HT1080 (cell line): ENCODE data around the gene GALNT14. TPM values are rescaled to one million over a fixed set of nuclear protein-coding genes. Genes with fewer than 3 reads are reported as not detected.

Source experiments
- DNase-seq: peaks from one replicate; pipeline ENCODE4 v3.0.0-alpha.2; 2015; ENCODE audit warnings: low read depth
- total RNA-seq: library from RNA; depleted of rRNA; stranded (reverse); fragments of >200 nt; shearing (Covaris generic); gene quantifications from 2 replicates; pipeline ENCODE4 v1.2.3, GENCODE V29; 2014

The GALNT14 gene
- total RNA-seq, 1 experiment from 2014 or later = 46.3 TPM

DNA sequence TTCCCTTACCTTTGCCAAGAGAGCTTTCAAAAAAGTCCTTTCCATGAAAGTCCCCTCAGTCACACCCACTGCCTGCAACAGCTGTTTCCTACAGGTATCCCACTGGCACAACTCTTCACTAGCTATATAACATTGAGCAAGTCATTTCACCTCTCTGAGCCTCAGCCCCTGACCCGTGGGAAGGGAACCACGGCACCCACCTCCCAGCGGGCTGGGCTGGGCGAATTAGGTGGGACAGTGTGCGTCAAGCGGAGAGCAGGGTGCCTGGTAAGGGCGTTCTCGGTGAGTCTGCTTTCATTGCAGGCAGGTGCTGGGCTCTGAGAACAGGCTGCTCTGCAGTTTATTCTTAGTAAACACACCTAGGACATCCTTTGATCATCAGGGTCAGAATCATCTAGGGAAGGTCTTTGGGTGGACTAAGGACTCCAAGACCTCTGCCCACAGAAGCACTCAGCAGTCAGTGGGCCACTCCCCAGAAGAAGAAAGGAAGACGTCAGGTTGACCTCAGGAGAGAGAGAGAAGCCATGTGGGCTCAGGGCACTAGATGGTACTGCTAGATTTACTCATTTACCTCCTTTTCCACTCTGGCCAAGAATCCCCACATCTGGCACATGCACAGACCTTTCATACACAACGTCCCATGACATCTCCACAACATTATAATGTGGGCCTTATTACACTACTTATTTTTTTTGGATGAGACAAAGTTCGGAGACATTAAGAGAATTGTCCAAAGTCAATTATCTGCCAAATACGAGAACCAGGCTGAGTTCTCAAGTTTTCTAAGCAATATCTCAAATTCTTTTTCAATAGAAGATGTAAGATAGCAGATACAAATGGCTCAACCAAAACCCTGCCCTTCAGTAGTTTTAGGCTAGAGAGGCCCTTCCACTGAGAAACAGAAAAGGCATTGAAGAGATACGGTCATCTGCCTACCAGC, 79.9 kb downstream of the GALNT14 start:
- no peak for DNase-seq

- no peak for DNase-seq
Observed at GRCh38 chr2:31057691-31058090, 80.5 kb downstream of the GALNT14 start.

GRCh38 chr2:31055938-31056337, 82.3 kb downstream of the GALNT14 start:
- no peak for DNase-seq

GRCh38 chr2:31054842-31055388, 83.3 kb downstream of the GALNT14 start:
- DNase-seq = no peak

- DNase-seq = no peak
Observed at GRCh38 chr2:31053929-31054782, 84.1 kb downstream of the GALNT14 start.

GRCh38 chr2:31052284-31052683, 86.0 kb downstream of the GALNT14 start:
- DNase-seq = no peak

DNA sequence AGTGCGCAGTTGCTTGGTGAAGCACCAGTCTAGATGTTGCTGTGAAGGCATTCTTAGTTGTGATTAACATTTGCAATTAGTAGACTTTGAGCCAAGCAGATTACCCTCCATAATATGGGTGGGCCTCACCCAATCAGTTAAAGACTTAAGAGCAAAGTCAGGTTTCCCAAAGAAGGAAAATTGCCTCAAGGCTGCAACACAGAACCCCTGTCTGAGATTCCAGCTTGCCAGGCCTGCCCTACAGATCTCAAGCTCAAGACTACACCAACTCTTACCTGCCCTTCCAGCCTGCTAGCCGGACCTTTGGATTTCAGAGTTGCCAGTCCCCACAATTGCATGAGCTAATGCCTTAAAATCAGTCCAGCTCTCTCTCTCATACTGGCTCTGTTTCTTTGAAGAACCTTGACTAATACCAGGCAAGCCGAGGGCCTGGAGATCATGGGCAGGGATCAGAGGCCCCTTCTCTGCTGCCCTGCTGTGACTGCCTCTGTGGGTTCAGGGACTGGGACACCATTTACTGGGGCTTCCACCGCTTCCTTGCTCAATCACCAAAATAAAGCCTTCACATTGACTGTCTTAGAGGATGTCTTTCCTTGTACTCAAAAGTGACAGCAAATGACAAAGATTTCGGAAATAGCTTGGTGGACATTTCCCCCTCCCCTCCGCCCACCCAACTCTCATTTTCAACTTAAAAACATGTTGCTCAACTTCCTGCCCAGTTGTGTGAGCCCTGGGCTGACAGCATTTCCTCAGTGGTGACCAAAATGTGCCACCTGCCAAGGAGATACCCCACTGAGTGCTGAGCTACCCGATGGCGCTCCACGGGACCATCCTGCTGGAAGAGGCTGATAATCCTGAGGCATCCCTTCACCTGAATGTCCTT, 86.7 kb downstream of the GALNT14 start:
- DNase-seq = no peak

DNA sequence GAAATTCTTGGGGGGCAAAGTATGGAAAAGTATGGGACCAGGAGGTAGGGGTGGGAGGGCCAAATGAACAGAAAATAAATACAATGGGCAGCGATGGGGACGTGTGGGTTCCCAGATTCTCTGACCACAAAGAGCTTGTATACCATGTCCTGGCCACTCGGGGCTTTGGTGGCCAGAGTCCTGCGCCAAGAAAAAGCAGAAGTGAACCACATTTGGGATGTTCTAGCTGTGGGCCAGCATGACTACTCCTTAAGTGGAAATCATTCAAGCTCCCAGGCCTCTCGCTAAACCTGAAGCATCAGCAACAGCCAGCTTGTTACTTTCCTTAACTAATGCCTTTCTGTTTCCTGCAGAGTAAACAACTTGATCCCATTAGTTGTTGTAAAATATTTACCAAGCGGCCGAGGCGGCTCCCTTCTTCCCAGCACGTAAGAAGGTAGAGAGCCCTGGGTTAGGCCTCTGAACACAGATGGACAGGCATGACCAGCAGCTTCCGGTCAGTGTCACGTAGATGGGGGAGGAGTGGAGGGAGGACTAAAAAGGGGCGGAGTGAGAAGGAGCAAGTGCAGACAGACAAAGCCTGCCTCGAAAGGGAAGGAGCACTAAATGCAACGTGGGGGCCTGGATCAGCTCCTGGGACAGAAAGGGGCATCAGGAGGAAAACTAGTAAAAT, 88.2 kb downstream of the GALNT14 start:
- no peak for DNase-seq

DNA sequence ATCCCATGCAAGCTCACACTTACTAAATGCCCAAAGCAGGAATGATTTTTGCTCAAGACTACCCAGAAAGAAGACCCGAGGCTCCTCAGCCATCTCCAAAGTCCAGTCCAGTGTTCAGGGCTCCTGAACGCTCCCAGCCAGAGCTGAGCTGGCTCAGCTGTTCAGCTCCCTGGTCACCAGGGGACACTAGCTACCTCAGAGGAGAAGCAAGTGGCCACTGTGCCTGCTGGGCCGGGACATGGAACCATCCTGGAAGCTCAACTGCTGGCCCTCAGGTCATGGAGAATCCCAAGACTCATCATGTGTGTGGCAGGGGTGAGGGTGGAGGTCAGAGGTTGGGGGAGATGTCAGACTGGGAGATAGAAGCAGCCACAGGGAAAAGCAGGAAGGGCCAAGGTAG, 89.0 kb downstream of the GALNT14 start:
- no peak for DNase-seq

DNA sequence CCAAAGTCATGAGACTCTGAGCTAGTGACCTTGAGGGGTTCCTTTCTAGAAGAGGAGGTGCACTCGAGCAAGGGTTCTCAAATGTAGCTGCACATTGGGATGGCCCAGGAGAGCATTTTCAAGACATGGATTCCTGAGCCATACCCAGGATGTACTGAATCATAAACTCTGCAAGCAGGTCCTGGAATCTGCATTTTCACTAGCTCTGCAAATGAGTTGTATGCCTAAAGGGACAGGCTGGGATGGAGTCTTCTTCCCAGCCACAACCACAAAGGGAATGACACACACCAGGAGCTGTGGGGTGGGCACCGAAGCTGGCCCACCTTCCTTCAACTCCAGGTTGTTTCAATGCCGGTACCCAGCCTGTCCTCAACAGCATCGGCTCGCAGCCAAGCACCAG, 90.6 kb downstream of the GALNT14 start:
- no peak for DNase-seq

DNA sequence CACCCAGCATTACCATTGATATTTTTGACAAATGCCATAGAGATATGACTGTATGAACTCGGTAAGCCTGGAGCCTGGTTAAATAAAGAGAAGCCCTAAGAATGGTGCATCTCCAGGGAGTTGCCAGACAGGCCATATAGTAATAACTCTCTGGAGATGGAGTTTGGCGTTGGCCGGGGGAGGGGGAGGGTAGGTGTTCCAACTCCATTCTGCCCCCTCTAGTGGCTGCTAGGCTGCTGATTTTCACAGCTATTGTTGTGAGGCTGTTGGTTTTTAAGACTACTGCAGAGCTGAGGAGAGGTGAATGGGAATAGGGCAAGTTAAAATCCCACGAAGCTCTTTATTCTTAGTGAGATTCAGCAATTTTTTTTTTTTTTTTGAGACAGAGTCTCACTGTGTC, 99.9 kb downstream of the GALNT14 start:
- no peak for DNase-seq

- DNase-seq = no peak
Observed at GRCh38 chr2:31037058-31037457, 101.2 kb downstream of the GALNT14 start.

GRCh38 chr2:31033032-31033431, 105.2 kb downstream of the GALNT14 start:
- DNase-seq = no peak

DNA sequence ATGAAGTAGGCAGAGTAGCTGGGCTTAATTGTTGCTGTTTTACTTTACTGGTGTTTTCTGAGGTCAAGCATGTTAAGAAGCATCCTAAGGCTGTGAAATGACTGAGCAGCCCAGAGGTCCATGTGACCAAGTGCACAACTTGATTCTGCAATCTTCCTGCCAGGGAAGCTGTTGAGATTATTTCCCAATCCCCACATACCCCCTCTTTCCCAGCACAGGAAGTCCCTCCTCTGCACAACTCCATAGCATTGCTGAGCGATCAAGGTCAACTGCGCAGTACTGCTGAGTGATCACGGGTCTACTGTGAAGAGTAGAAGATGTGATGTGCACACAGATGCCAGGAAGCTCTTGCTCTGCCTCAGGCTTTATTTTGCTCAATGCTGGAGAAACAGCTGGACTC, 105.8 kb downstream of the GALNT14 start:
- DNase-seq = no peak

DNA sequence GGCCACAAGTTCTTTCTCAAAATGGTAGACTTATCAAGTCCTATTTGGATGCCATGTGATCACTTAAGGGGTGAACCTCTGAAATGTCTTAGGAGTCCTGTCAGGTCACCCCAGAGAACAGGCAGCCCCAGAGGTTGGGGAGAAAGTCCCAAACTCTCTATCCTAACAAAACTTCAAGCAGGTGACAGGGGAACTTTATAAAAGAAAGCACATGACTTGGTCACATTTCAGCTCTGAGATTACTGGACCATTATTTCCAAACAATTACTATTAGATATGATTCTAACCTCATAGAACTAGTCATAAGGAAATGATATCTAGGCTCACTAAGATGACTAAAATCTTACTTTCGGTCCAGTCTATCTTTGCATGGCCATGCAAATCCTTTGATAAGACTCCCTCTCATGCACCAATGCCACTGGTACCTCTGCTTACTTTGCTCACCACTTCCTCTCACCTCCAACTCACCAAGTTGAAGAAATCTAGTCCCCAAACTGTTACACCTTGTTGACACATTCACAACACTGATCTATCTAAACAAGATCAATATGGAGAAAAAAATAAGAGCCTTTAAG, 107.0 kb downstream of the GALNT14 start:
- no peak for DNase-seq

- DNase-seq = no peak
Observed at GRCh38 chr2:31028417-31028816, 109.8 kb downstream of the GALNT14 start.

GRCh38 chr2:31027549-31027948, 110.7 kb downstream of the GALNT14 start:
- DNase-seq = no peak

GRCh38 chr2:31023541-31023940, 114.7 kb downstream of the GALNT14 start:
- no peak for DNase-seq

GRCh38 chr2:31020713-31021112, 117.5 kb downstream of the GALNT14 start:
- no peak for DNase-seq

- no peak for DNase-seq
Observed at GRCh38 chr2:31018280-31018679, 120.0 kb downstream of the GALNT14 start.
